Tibial nerve (tissue), 4 donors: ENCODE results near the gene PRICKLE2. TPM values are rescaled to one million over a fixed set of nuclear protein-coding genes. Genes with fewer than 3 reads are reported as not detected.

Experiments used
- DNase-seq, 2 donors: peaks; one replicate each; pipeline ENCODE4 v3.0.0-alpha.2; 2019; ENCODE audit warnings: low spot score in 2 of 2
- H3K27ac ChIP-seq, 4 donors: fragments of 200-600 bp; sonication (generic) in 3 of 4; one replicate each; pipeline ENCODE4 v1.5.1; 2017 to 2019; ENCODE audit warnings: mild to moderate bottlenecking in 1 of 4
- H3K27me3 ChIP-seq, 2 donors: fragments of 200-600 bp; sonication (generic) in 1 of 2; one replicate each; pipeline versions ENCODE4 v1.5.1 to v1.6.0; 2017 to 2019
- H3K36me3 ChIP-seq, 3 donors: fragments of 200-600 bp; sonication (generic); one replicate each; pipeline ENCODE4 v1.5.1; 2018 to 2019
- H3K4me1 ChIP-seq, 4 donors: fragments of 200-600 bp; sonication (generic) in 3 of 4; one replicate each; pipeline ENCODE4 v1.5.1; 2017 to 2019
- H3K4me3 ChIP-seq, 4 donors: fragments of 200-600 bp; sonication (generic) in 3 of 4; one replicate each; pipeline ENCODE4 v1.5.1; 2017 to 2019; ENCODE audit warnings: mild to moderate bottlenecking in 1 of 4, moderate library complexity in 1 of 4
- H3K9me3 ChIP-seq, 4 donors: fragments of 200-600 bp; sonication (generic) in 3 of 4; one replicate each; pipeline ENCODE4 v1.5.1; 2017 to 2019
- CTCF ChIP-seq, 5 experiments: fragments of 200-600 bp in 3 of 5; fragments of 450-650 bp in 2 of 5; sonication (generic) in 3 of 5; IDR thresholded peaks; one replicate each; pipeline ENCODE4 v1.5.1; 2016 to 2019; ENCODE audit warnings: antibody characterized with exemption in 5 of 5, mild to moderate bottlenecking in 3 of 5, moderate library complexity in 2 of 5
- EP300 ChIP-seq, 2 donors: sonication (generic); formaldehyde crosslinking; IDR thresholded peaks; one replicate each; pipeline ENCODE4 v1.6.1; 2017; ENCODE audit warnings: antibody characterized with exemption in 2 of 2, mild to moderate bottlenecking in 1 of 2
- POLR2A ChIP-seq, 2 donors: fragments of 450-650 bp; IDR thresholded peaks; one replicate each; pipeline ENCODE4 v1.6.1; 2017; ENCODE audit warnings: antibody characterized with exemption in 2 of 2, mild to moderate bottlenecking in 2 of 2, moderate library complexity in 2 of 2
- WGBS, 2 donors: methylation state at CpG; one replicate each; pipeline ENCODE4 v1.1.5; 2018; 5-methylcytosine and 5-hydroxymethylcytosine counted together
- total RNA-seq, 4 donors: library from RNA; depleted of rRNA; stranded (reverse); fragments of >200 nt; gene quantifications; one replicate each; pipeline ENCODE4 v1.1.0, GENCODE V29; 2016

PRICKLE2 gene
- total RNA-seq, 4 donors from 2014 or later, result 24.5 to 39.1 (median 35.2) TPM

GRCh38 chr3:64237083-64237482 is 11.8 kb upstream of the PRICKLE2 start:
- no peak overlapping the region for H3K27ac ChIP-seq
- peaks cover 0 to 13% (median 3%) of the 10 kb centered on the region in 4 donors for H3K9me3 ChIP-seq
- TF ChIP-seq CTCF (IDR thresholded peaks at IDR 0.05), result no peak
- no peak for TF ChIP-seq POLR2A (IDR thresholded peaks at IDR 0.05)
- no peak for TF ChIP-seq EP300 (IDR thresholded peaks at IDR 0.05)
- peaks cover 0 to 41% (median 0%) of the 10 kb centered on the region in 3 donors for H3K36me3 ChIP-seq
- no peak overlapping the region for H3K4me3 ChIP-seq
- 97 to 98% methylated on average over 7 of the region's 7 CpGs for whole genome bisulfite sequencing, 2 donors
- no peaks in the 10 kb centered on the region for H3K27me3 ChIP-seq
- peaks cover 0 to 8% (median 0%) of the 10 kb centered on the region in 4 donors for H3K4me1 ChIP-seq
- DNase-seq, result no peak

GRCh38 chr3:64235605-64236004 is 10.3 kb upstream of the PRICKLE2 start:
- Histone ChIP-seq H3K9me3 (peaks cover 0 to 13% (median 3%) of the 10 kb centered on the region in 4 donors), H3K27ac (no peak overlapping the region), H3K36me3 (peaks cover 0 to 32% (median 0%) of the 10 kb centered on the region in 3 donors), H3K27me3 (no peaks in the 10 kb centered on the region), H3K4me1 (peaks cover 0 to 8% (median 0%) of the 10 kb centered on the region in 4 donors), H3K4me3 (no peak overlapping the region)
- DNase-seq, result no peak
- 90 to 91% methylated on average over 3 of the region's 3 CpGs for WGBS, 2 donors
- no peak for TF ChIP-seq EP300 (IDR thresholded peaks at IDR 0.05)
- TF ChIP-seq POLR2A (IDR thresholded peaks at IDR 0.05), result no peak
- no peak for TF ChIP-seq CTCF (IDR thresholded peaks at IDR 0.05)

GRCh38 chr3:64234571-64234970 is 9.3 kb upstream of the PRICKLE2 start:
- WGBS, 2 donors, result 90 to 93% methylated on average over 5 of the region's 5 CpGs
- TF ChIP-seq POLR2A (IDR thresholded peaks at IDR 0.05) (no peak), EP300 (IDR thresholded peaks at IDR 0.05) (no peak), CTCF (IDR thresholded peaks at IDR 0.05) (no peak)

GRCh38 chr3:64232821-64233220 is 7.6 kb upstream of the PRICKLE2 start:
- TF ChIP-seq EP300 (IDR thresholded peaks at IDR 0.05), result no peak
- TF ChIP-seq CTCF (IDR thresholded peaks at IDR 0.05), result no peak
- TF ChIP-seq POLR2A (IDR thresholded peaks at IDR 0.05), result no peak
- Histone ChIP-seq H3K36me3 (peaks cover 0 to 23% (median 0%) of the 10 kb centered on the region in 3 donors), H3K4me1 (no peaks in the 10 kb centered on the region)

More at GRCh38 chr3:64234571-64234970, 9.3 kb upstream of the PRICKLE2 start:
- Histone ChIP-seq H3K4me3 (no peak overlapping the region), H3K27ac (no peak overlapping the region), H3K4me1 (peaks cover 0 to 8% (median 0%) of the 10 kb centered on the region in 4 donors), H3K36me3 (peaks cover 0 to 32% (median 0%) of the 10 kb centered on the region in 3 donors), H3K9me3 (peaks cover 0 to 13% (median 3%) of the 10 kb centered on the region in 4 donors), H3K27me3 (no peaks in the 10 kb centered on the region)
- DNase-seq, result no peak

GRCh38 chr3:64229903-64230302 is 4.6 kb upstream of the PRICKLE2 start:
- 67 to 92% methylated on average over 1 of the region's 1 CpG for WGBS, 2 donors
- no peak for TF ChIP-seq POLR2A (IDR thresholded peaks at IDR 0.05)
- TF ChIP-seq EP300 (IDR thresholded peaks at IDR 0.05), result no peak
- no peak for TF ChIP-seq CTCF (IDR thresholded peaks at IDR 0.05)
- no peak overlapping the region for H3K4me3 ChIP-seq
- no peaks in the 10 kb centered on the region for H3K9me3 ChIP-seq
- DNase-seq, result no peak
- H3K27me3 ChIP-seq, result no peaks in the 10 kb centered on the region
- H3K36me3 ChIP-seq, result no peaks in the 10 kb centered on the region
- H3K4me1 ChIP-seq, result peaks cover 0 to 20% (median 4%) of the 10 kb centered on the region in 4 donors
- H3K27ac ChIP-seq, result no peak overlapping the region

More at GRCh38 chr3:64232821-64233220, 7.6 kb upstream of the PRICKLE2 start:
- 50 to 55% methylated on average over 4 of the region's 4 CpGs for WGBS, 2 donors
- no peak for DNase-seq
- H3K9me3 ChIP-seq, result peaks cover 0 to 13% (median 3%) of the 10 kb centered on the region in 4 donors
- H3K27me3 ChIP-seq, result no peaks in the 10 kb centered on the region
- H3K4me3 ChIP-seq, result no peak overlapping the region
- H3K27ac ChIP-seq, result no peak overlapping the region
